HG03280 (cell line): ENCODE data around the gene TSLP.

Source experiments
- ATAC-seq: cut with Tn5 transposase; IDR thresholded peaks from one replicate; pipeline ENCODE4 v1.9.1; 2021; ENCODE audit warnings: mild to moderate bottlenecking, moderate library complexity; ENCODE audit not compliant: unreplicated experiment

TSLP gene

GRCh38 chr5:111092062-111092853, 20.7 kb downstream of the TSLP start, which contains the start of gene WDR36:
WDR36 (plus strand) TSS chr5:111092348; CDS start chr5:111092457, 109 bp downstream.
- peak; percentile 96 for ATAC-seq

- ATAC-seq = no peak
Measured at GRCh38 chr5:111095982-111096381, 24.5 kb downstream of the TSLP start.

GRCh38 chr5:111099058-111099778, 27.7 kb downstream of the TSLP start:
- ATAC-seq = no peak

GRCh38 chr5:111106320-111106948, 34.9 kb downstream of the TSLP start:
- ATAC-seq = no peak

GRCh38 chr5:111107371-111107770, 35.9 kb downstream of the TSLP start:
- no peak for ATAC-seq

- ATAC-seq = no peak
Measured at GRCh38 chr5:111111956-111112355, 40.4 kb downstream of the TSLP start.

- ATAC-seq = no peak
Measured at GRCh38 chr5:111113678-111114077, 42.2 kb downstream of the TSLP start.

- no peak for ATAC-seq
Measured at GRCh38 chr5:111115229-111115628, 43.7 kb downstream of the TSLP start.

- ATAC-seq = no peak
Measured at GRCh38 chr5:111116550-111116949, 45.0 kb downstream of the TSLP start.

GRCh38 chr5:111117136-111117535, 45.6 kb downstream of the TSLP start:
- ATAC-seq = no peak

GRCh38 chr5:111119221-111119620, 47.7 kb downstream of the TSLP start:
- no peak for ATAC-seq

GRCh38 chr5:111119856-111120255, 48.3 kb downstream of the TSLP start:
- no peak for ATAC-seq

GRCh38 chr5:111120911-111121310, 49.4 kb downstream of the TSLP start:
- ATAC-seq = no peak

- ATAC-seq = no peak
Measured at GRCh38 chr5:111121926-111122325, 50.4 kb downstream of the TSLP start.

GRCh38 chr5:111122398-111122797, 50.9 kb downstream of the TSLP start:
- no peak for ATAC-seq

- no peak for ATAC-seq
Measured at GRCh38 chr5:111124793-111125192, 53.3 kb downstream of the TSLP start.

- no peak for ATAC-seq
Measured at GRCh38 chr5:111126896-111127295, 55.4 kb downstream of the TSLP start.
